IMR-90 (cell line): ENCODE measurements around the gene MAPK10. TPM values are rescaled to one million over a fixed set of nuclear protein-coding genes. Genes with fewer than 3 reads are reported as not detected.

Source experiments
- ATAC-seq: fragments of 200-7000 bp; cut with Tn5 transposase; 2 replicates; pipeline ENCODE4 v1.9.1; 2020; ENCODE audit warnings: low read depth, mild to moderate bottlenecking, moderate library complexity
- BruUV-seq: library from RNA; stranded (reverse); fragments of 400-500 nt; replicated peaks from 2 replicates; lab custom pipeline; 2021; lab: Mats Ljungman, UMichigan
- CTCF ChIA-PET: fragments of 300-600 bp; formaldehyde crosslinking; extraction: SDS; loops from one replicate; lab custom pipeline; 2021; ENCODE audit warnings: antibody characterized with exemption; lab: Yijun Ruan, JAX
- POLR2A ChIA-PET: fragments of 300-600 bp; sonication (Branson Sonifier 250); formaldehyde crosslinking; loops from one replicate; lab custom pipeline; 2022; ENCODE audit warnings: antibody characterized with exemption; ENCODE audit not compliant: unreplicated experiment; lab: Charles Lee
- DNase-seq: peaks from one replicate; pipeline ENCODE4 v3.0.0; 2013
- H2AFZ ChIP-seq: replicated peaks from 2 replicates; pipeline ENCODE3; 2013; ENCODE audit warnings: low read length, mild to moderate bottlenecking; ENCODE audit not compliant: poor library complexity
- H2AK5ac ChIP-seq: 2 replicates; pipeline ENCODE4 v1.6.1; 2013; ENCODE audit warnings: low read depth, low read length, inconsistent platforms
- H2AK9ac ChIP-seq: replicated peaks from 2 replicates; pipeline ENCODE3; 2013; ENCODE audit warnings: mild to moderate bottlenecking, low read depth, low read length, moderate library complexity; ENCODE audit not compliant: poor library complexity
- H2BK120ac ChIP-seq: 2 replicates; pipeline ENCODE4 v1.6.1; 2013; ENCODE audit warnings: low read depth, low read length, inconsistent platforms
- H2BK15ac ChIP-seq: 3 replicates; pipeline ENCODE4 v1.6.1; 2013; ENCODE audit warnings: low read depth, low read length, inconsistent platforms
- H2BK20ac ChIP-seq: 2 replicates; pipeline ENCODE4 v1.6.1; 2013; ENCODE audit warnings: low read depth, mild to moderate bottlenecking, inconsistent platforms, low read length, moderate library complexity
- H2BK5ac ChIP-seq: 2 replicates; pipeline ENCODE4 v1.6.1; 2013; ENCODE audit warnings: mild to moderate bottlenecking, low read depth, low read length, inconsistent platforms; ENCODE audit not compliant: poor library complexity, severe bottlenecking
- H3K14ac ChIP-seq: replicated peaks from 2 replicates; pipeline ENCODE4 v1.6.1; 2013; ENCODE audit warnings: low read depth, low read length, inconsistent platforms
- H3K18ac ChIP-seq: 2 replicates; pipeline ENCODE4 v1.6.1; 2013; ENCODE audit warnings: low read depth, low read length, control low read depth
- H3K23ac ChIP-seq: 2 replicates; pipeline ENCODE4 v1.6.1; 2013; ENCODE audit warnings: low read depth, low read length, inconsistent platforms
- H3K27ac ChIP-seq: 2 replicates; pipeline ENCODE4 v1.5.1; 2013; ENCODE audit warnings: mild to moderate bottlenecking, control low read depth, low read length; ENCODE audit not compliant: insufficient read depth
- H3K27me3 ChIP-seq: 2 replicates; pipeline ENCODE4 v1.6.1; 2013; ENCODE audit warnings: low read length; ENCODE audit not compliant: control insufficient read depth, insufficient read depth
- H3K36me3 ChIP-seq: 2 replicates; pipeline ENCODE4 v1.6.1; 2013; ENCODE audit warnings: low read length, mixed read lengths; ENCODE audit not compliant: control insufficient read depth, insufficient read depth
- H3K4ac ChIP-seq: 2 replicates; pipeline ENCODE4 v1.6.1; 2013; ENCODE audit warnings: low read depth, low read length, inconsistent platforms
- H3K4me1 ChIP-seq: 2 replicates; pipeline ENCODE4 v1.6.1; 2013; ENCODE audit warnings: low read length, mixed read lengths; ENCODE audit not compliant: control insufficient read depth, insufficient read depth
- H3K4me2 ChIP-seq: 2 replicates; pipeline ENCODE4 v1.6.1; 2013; ENCODE audit warnings: low read depth, mild to moderate bottlenecking, control low read depth, low read length, moderate library complexity
- H3K4me3 ChIP-seq: 2 replicates; pipeline ENCODE4 v1.5.1; 2013; ENCODE audit warnings: low read depth, mild to moderate bottlenecking, control low read depth, low read length, moderate library complexity; ENCODE audit not compliant: insufficient read depth
- H3K56ac ChIP-seq: 2 replicates; pipeline ENCODE4 v1.6.1; 2013; ENCODE audit warnings: low read length, inconsistent platforms; ENCODE audit not compliant: insufficient read depth; ENCODE audit errors: extremely low read depth
- H3K79me1 ChIP-seq, 2 experiments: 2 replicates each; pipeline ENCODE4 v1.6.1; 2013; ENCODE audit warnings: low read length in 2 of 2, inconsistent platforms in 1 of 2, low read depth in 1 of 2
- H3K9ac ChIP-seq: 2 replicates; pipeline ENCODE4 v1.6.1; 2013; ENCODE audit warnings: low read depth, low read length, control low read depth
- H3K9me1 ChIP-seq: 2 replicates; pipeline ENCODE4 v1.6.1; 2013; ENCODE audit warnings: low read length, inconsistent platforms; ENCODE audit not compliant: insufficient read depth
- H3K9me3 ChIP-seq: 2 replicates; pipeline ENCODE4 v1.6.1; 2013; ENCODE audit warnings: low read length; ENCODE audit not compliant: control insufficient read depth, insufficient read depth
- H4K20me1 ChIP-seq: 2 replicates; pipeline ENCODE4 v1.6.1; 2013; ENCODE audit warnings: low read length, inconsistent platforms; ENCODE audit not compliant: insufficient read depth
- H4K5ac ChIP-seq: 2 replicates; pipeline ENCODE4 v1.6.1; 2013; ENCODE audit warnings: mild to moderate bottlenecking, low read depth, low read length, control low read depth
- H4K8ac ChIP-seq, 2 experiments: 2 replicates each; pipeline ENCODE4 v1.6.1; 2013; ENCODE audit warnings: low read depth in 2 of 2, low read length in 2 of 2, control low read depth in 1 of 2, inconsistent platforms in 1 of 2
- H4K91ac ChIP-seq: 2 replicates; pipeline ENCODE4 v1.6.1; 2013; ENCODE audit warnings: low read depth, low read length, inconsistent platforms; ENCODE audit not compliant: insufficient read depth
- BHLHE40 ChIP-seq: fragments of 150-350 bp; IDR thresholded peaks from 2 replicates; pipeline ENCODE4 v1.6.1; 2016; ENCODE audit warnings: mild to moderate bottlenecking, low read depth, low read length
- CEBPB ChIP-seq: IDR thresholded peaks from 2 replicates; pipeline ENCODE4 v1.6.1; 2012; ENCODE audit warnings: low read depth, low read length, improper control_type of control experiment
- CHD1 ChIP-seq: IDR thresholded peaks from 2 replicates; pipeline ENCODE4 v1.6.1; 2012; ENCODE audit warnings: low read depth, low read length, improper control_type of control experiment
- FOS ChIP-seq: fragments of 150-350 bp; IDR thresholded peaks from 2 replicates; pipeline ENCODE4 v1.6.1; 2016; ENCODE audit warnings: low read depth, low read length
- MAFK ChIP-seq: IDR thresholded peaks from 2 replicates; pipeline ENCODE4 v1.6.1; 2012; ENCODE audit warnings: low read depth, low read length, improper control_type of control experiment
- MAZ ChIP-seq: IDR thresholded peaks from 2 replicates; pipeline ENCODE4 v1.6.1; 2012; ENCODE audit warnings: low read depth, mild to moderate bottlenecking, low read length, improper control_type of control experiment, moderate library complexity, borderline replicate concordance
- MXI1 ChIP-seq: IDR thresholded peaks from 2 replicates; pipeline ENCODE4 v1.6.1; 2012; ENCODE audit warnings: low read depth, mild to moderate bottlenecking, low read length, moderate library complexity, borderline replicate concordance
- NFE2L2 ChIP-seq: fragments of 150-350 bp; IDR thresholded peaks from 2 replicates; pipeline ENCODE4 v1.6.1; 2016; ENCODE audit warnings: low read depth, mild to moderate bottlenecking, low read length
- POLR2A ChIP-seq: IDR thresholded peaks from 2 replicates; pipeline ENCODE4 v1.6.1; 2012; ENCODE audit warnings: mild to moderate bottlenecking, low read depth, low read length
- RAD21 ChIP-seq: IDR thresholded peaks from 2 replicates; pipeline ENCODE4 v1.6.1; 2012; ENCODE audit warnings: low read length, improper control_type of control experiment
- RCOR1 ChIP-seq: IDR thresholded peaks from 2 replicates; pipeline ENCODE4 v1.6.1; 2012; ENCODE audit warnings: mild to moderate bottlenecking, low read length, improper control_type of control experiment; ENCODE audit not compliant: insufficient replicate concordance
- RFX5 ChIP-seq: IDR thresholded peaks from 2 replicates; pipeline ENCODE4 v1.8.0; 2012; ENCODE audit warnings: low read depth, mild to moderate bottlenecking, low read length, moderate library complexity
- SMC3 ChIP-seq: fragments of 150-350 bp; IDR thresholded peaks from 2 replicates; pipeline ENCODE4 v1.6.1; 2016; ENCODE audit warnings: low read depth, mild to moderate bottlenecking, antibody characterized with exemption, low read length, moderate library complexity
- WGBS, 2 experiments: methylation state at CpG; one replicate each; pipeline versions ENCODE4 v1.1.5 to v1.1.7; 2013; ENCODE audit warnings: missing lambda C conversion rate in 2 of 2; ENCODE audit not compliant: insufficient read length in 1 of 2; ENCODE audit errors: extremely low coverage in 2 of 2; 5-methylcytosine and 5-hydroxymethylcytosine counted together
- dilution Hi-C: fragments of 300-500 bp; cut with HindIII; formaldehyde crosslinking; loops from one replicate; pipeline ENCODE4 v1.14.3; 2018; ENCODE audit warnings: low sequenced_read_pairs; ENCODE audit not compliant: unreplicated experiment
- in situ Hi-C: fragments of 300-500 bp; cut with MboI; formaldehyde crosslinking; loops from 3 replicates; pipeline ENCODE4 v1.14.3; 2019; ENCODE audit warnings: low sequenced_read_pairs, inconsistent platforms, mixed read lengths
- intact Hi-C: fragments of 100-400 bp; cut with micrococcal nuclease; formaldehyde crosslinking; loops from 2 replicates; pipeline ENCODE4 v1.10.0; 2022
- polyA plus RNA-seq, 3 experiments: library from polyadenylated mRNA; depleted of rRNA; stranded (reverse); fragments of >200 nt; gene quantifications; 2 replicates each; pipeline ENCODE4 v1.2.3, GENCODE V29; 2012; ENCODE audit warnings: low replicate concordance in 1 of 3
- total RNA-seq: library from RNA; depleted of rRNA; stranded (reverse); fragments of >200 nt; gene quantifications from 2 replicates; pipeline ENCODE4 v1.2.3, GENCODE V29; 2012
- TF ChIP-seq, protein P1 (sequence below): conservative IDR thresholded peaks from 2 replicates; pipeline ENCODE4 v1.5.1; 2012; ENCODE audit warnings: mild to moderate bottlenecking, low read depth, low read length, improper control_type of control experiment
- TF ChIP-seq, protein P2 (sequence below): fragments of 150-350 bp; IDR thresholded peaks from 2 replicates; pipeline ENCODE4 v1.6.1; 2016; ENCODE audit warnings: low read depth, mild to moderate bottlenecking, low read length, moderate library complexity, borderline replicate concordance
- TF ChIP-seq, protein P3 (sequence below): fragments of 150-350 bp; IDR thresholded peaks from 2 replicates; pipeline ENCODE4 v1.6.1; 2017; ENCODE audit warnings: mild to moderate bottlenecking, antibody characterized with exemption, low read length, low read depth

Gene MAPK10
- total and polyA plus RNA-seq, 2 of the 4 experiments (the other 2 are of a cell fraction): 2.8 to 6.5 TPM

DNA sequence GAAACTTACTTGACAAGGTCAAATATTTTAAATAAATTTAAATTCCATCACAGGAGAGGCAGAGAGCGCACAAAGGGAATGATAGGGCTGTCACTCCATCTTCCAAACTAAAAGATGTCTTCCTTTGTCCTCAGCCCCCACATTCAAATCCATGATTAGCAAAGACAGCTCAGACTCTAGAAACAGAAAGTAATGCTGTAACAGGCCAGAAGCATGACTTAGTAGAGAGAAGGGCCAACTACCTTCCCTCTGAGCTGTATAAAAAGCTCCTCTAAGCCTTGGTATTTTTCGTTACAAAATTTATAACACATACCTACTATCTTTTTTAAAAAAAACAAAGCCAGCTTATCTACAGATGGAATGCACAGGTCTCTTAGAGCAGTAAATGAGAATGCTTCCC lies 207.4 kb downstream of the MAPK10 start:
- H3K79me1 ChIP-seq: no peaks in the 10 kb centered on the region
- ChIA-PET POLR2A (no interaction called here), CTCF (no interaction called here)
- H4K20me1 ChIP-seq: no peaks in the 10 kb centered on the region
- H3K4ac ChIP-seq: no peak overlapping the region
- intact Hi-C loops (no loop called here), in situ Hi-C loops (no loop called here), dilution Hi-C loops (no loop called here)
- no peak overlapping the region for H4K91ac ChIP-seq
- no peak overlapping the region for H3K18ac ChIP-seq
- H2BK15ac ChIP-seq: no peak overlapping the region
- no peak for DNase-seq
- H3K4me3 ChIP-seq: no peak overlapping the region
- no peak overlapping the region for H3K23ac ChIP-seq
- H3K56ac ChIP-seq: no peak overlapping the region
- no peak overlapping the region for H3K4me2 ChIP-seq
- ATAC-seq: no peak; the same call in 1 of the 2 replicates
- no peaks in the 10 kb centered on the region for H3K4me1 ChIP-seq
- no peaks in the 10 kb centered on the region for H3K27me3 ChIP-seq
- WGBS, 2 experiments: no CpG with 5 or more reads among the region's 2 CpGs
- BruUV-seq: no TSS peak
- H2AFZ ChIP-seq: no peak overlapping the region
- H3K9me1 ChIP-seq: no peaks in the 10 kb centered on the region
- H3K27ac ChIP-seq: no peak overlapping the region
- TF ChIP-seq CEBPB: no peak
- no peak for TF ChIP-seq FOS
- no peak for TF ChIP-seq CHD1
- no peak for TF ChIP-seq BHLHE40
- no peak for TF ChIP-seq MAFK
- TF ChIP-seq MXI1: no peak
- TF ChIP-seq, protein P1, sequence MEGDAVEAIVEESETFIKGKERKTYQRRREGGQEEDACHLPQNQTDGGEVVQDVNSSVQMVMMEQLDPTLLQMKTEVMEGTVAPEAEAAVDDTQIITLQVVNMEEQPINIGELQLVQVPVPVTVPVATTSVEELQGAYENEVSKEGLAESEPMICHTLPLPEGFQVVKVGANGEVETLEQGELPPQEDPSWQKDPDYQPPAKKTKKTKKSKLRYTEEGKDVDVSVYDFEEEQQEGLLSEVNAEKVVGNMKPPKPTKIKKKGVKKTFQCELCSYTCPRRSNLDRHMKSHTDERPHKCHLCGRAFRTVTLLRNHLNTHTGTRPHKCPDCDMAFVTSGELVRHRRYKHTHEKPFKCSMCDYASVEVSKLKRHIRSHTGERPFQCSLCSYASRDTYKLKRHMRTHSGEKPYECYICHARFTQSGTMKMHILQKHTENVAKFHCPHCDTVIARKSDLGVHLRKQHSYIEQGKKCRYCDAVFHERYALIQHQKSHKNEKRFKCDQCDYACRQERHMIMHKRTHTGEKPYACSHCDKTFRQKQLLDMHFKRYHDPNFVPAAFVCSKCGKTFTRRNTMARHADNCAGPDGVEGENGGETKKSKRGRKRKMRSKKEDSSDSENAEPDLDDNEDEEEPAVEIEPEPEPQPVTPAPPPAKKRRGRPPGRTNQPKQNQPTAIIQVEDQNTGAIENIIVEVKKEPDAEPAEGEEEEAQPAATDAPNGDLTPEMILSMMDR: no peak
- no peak for TF ChIP-seq RAD21
- no peak for TF ChIP-seq POLR2A
- TF ChIP-seq NFE2L2: no peak
- no peak for TF ChIP-seq MAZ
- TF ChIP-seq RFX5: no peak
- TF ChIP-seq RCOR1: no peak
- TF ChIP-seq SMC3: no peak
- TF ChIP-seq, protein P2, sequence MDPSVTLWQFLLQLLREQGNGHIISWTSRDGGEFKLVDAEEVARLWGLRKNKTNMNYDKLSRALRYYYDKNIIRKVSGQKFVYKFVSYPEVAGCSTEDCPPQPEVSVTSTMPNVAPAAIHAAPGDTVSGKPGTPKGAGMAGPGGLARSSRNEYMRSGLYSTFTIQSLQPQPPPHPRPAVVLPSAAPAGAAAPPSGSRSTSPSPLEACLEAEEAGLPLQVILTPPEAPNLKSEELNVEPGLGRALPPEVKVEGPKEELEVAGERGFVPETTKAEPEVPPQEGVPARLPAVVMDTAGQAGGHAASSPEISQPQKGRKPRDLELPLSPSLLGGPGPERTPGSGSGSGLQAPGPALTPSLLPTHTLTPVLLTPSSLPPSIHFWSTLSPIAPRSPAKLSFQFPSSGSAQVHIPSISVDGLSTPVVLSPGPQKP: no peak
- TF ChIP-seq, protein P3, sequence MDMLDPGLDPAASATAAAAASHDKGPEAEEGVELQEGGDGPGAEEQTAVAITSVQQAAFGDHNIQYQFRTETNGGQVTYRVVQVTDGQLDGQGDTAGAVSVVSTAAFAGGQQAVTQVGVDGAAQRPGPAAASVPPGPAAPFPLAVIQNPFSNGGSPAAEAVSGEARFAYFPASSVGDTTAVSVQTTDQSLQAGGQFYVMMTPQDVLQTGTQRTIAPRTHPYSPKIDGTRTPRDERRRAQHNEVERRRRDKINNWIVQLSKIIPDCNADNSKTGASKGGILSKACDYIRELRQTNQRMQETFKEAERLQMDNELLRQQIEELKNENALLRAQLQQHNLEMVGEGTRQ: no peak
- no peak overlapping the region for H3K9ac ChIP-seq
- no peak overlapping the region for H2BK120ac ChIP-seq
- H4K5ac ChIP-seq: no peak overlapping the region
- H2AK9ac ChIP-seq: no peak overlapping the region
- H3K9me3 ChIP-seq: no peaks in the 10 kb centered on the region
- no peak overlapping the region for H2BK20ac ChIP-seq
- H3K36me3 ChIP-seq: no peaks in the 10 kb centered on the region
- no peak overlapping the region for H2AK5ac ChIP-seq
- H4K8ac ChIP-seq: no peak overlapping the region
- no peak overlapping the region for H2BK5ac ChIP-seq
- H3K14ac ChIP-seq: no peak overlapping the region
